Choroid plexus epithelial cell (primary cell): ENCODE measurements around the gene MAPK14.

Source experiments
- DNase-seq: peaks from one replicate; pipeline ENCODE4 v3.0.0-alpha.2; 2010; ENCODE audit warnings: low read depth
- H3K4me3 ChIP-seq: 2 replicates; pipeline ENCODE4 v1.5.1; 2011; ENCODE audit warnings: low read depth, mild to moderate bottlenecking, control low read depth, low read length, moderate library complexity
- CTCF ChIP-seq: conservative IDR thresholded peaks from 2 replicates; pipeline ENCODE4 v1.5.1; 2011; ENCODE audit warnings: low read depth, mild to moderate bottlenecking, control low read depth, inconsistent platforms, low read length, moderate library complexity

Gene MAPK14

GRCh38 chr6:36073587-36073986 is 46.0 kb downstream of the MAPK14 start:
- no peak overlapping the region for H3K4me3 ChIP-seq
- TF ChIP-seq CTCF: no peak
- DNase-seq: no peak

- DNase-seq: no peak
- peak; percentile 35 for TF ChIP-seq CTCF
- H3K4me3 ChIP-seq: no peak overlapping the region
Observed at GRCh38 chr6:36075656-36076055, 48.0 kb downstream of the MAPK14 start.

GRCh38 chr6:36076178-36077063 is 48.8 kb downstream of the MAPK14 start:
- DNase-seq: no peak
- H3K4me3 ChIP-seq: no peak overlapping the region
- TF ChIP-seq CTCF: no peak

GRCh38 chr6:36078159-36078558 is 50.6 kb downstream of the MAPK14 start:
- no peak overlapping the region for H3K4me3 ChIP-seq
- TF ChIP-seq CTCF: no peak
- DNase-seq: no peak

- no peak for TF ChIP-seq CTCF
- no peak for DNase-seq
- no peak overlapping the region for H3K4me3 ChIP-seq
Observed at GRCh38 chr6:36079601-36080000, 52.0 kb downstream of the MAPK14 start.

GRCh38 chr6:36082318-36082717 is 54.7 kb downstream of the MAPK14 start:
- H3K4me3 ChIP-seq: no peak overlapping the region

More at GRCh38 chr6:36082318-36082717, 54.7 kb downstream of the MAPK14 start:
- TF ChIP-seq CTCF: no peak
- no peak for DNase-seq
